Endodermal cell (in vitro differentiated cells): Measurements from ENCODE around the gene ZDHHC18. TPM values are rescaled to one million over a fixed set of nuclear protein-coding genes. Genes with fewer than 3 reads are reported as not detected.

ENCODE experiments used
- DNase-seq: peaks from one replicate; pipeline ENCODE4 v3.0.0-alpha.2; 2017
- H3K27ac ChIP-seq: 2 replicates; pipeline ENCODE4 v1.5.1; 2013; ENCODE audit warnings: mild to moderate bottlenecking, low read depth, low read length, moderate library complexity
- H3K27me3 ChIP-seq: 2 replicates; pipeline ENCODE4 v1.6.1; 2013; ENCODE audit warnings: mild to moderate bottlenecking, low read length, moderate library complexity; ENCODE audit not compliant: insufficient read depth, control insufficient read depth, poor library complexity, severe bottlenecking
- H3K36me3 ChIP-seq: 2 replicates; pipeline ENCODE4 v1.7.0; 2013; ENCODE audit warnings: mild to moderate bottlenecking, low read length, moderate library complexity; ENCODE audit not compliant: control insufficient read depth, insufficient read depth
- H3K4me1 ChIP-seq: one replicate; pipeline ENCODE4 v1.7.0; 2013; ENCODE audit warnings: low read length; ENCODE audit not compliant: control insufficient read depth, insufficient read depth
- H3K4me3 ChIP-seq: 2 replicates; pipeline ENCODE4 v1.5.1; 2013; ENCODE audit warnings: mild to moderate bottlenecking, low read length, moderate library complexity
- H3K9ac ChIP-seq: 2 replicates; pipeline ENCODE4 v1.6.1; 2013; ENCODE audit warnings: mild to moderate bottlenecking, low read length, moderate library complexity; ENCODE audit not compliant: poor library complexity, severe bottlenecking; ENCODE audit errors: extremely low read depth
- H3K9me3 ChIP-seq: 2 replicates; pipeline ENCODE4 v1.6.1; 2013; ENCODE audit warnings: mild to moderate bottlenecking, low read length, moderate library complexity; ENCODE audit not compliant: control insufficient read depth
- H3K27ac Mint-ChIP-seq: 2 replicates; pipeline ENCODE4 v1.8.0; 2020; ENCODE audit warnings: mixed read lengths
- H3K27me3 Mint-ChIP-seq: 2 replicates; pipeline ENCODE4 v1.8.0; 2021; ENCODE audit warnings: mild to moderate bottlenecking, mixed read lengths; ENCODE audit not compliant: insufficient read depth
- H3K36me3 Mint-ChIP-seq: 2 replicates; pipeline ENCODE4 v1.8.0; 2020; ENCODE audit warnings: low read depth, mixed read lengths
- H3K4me1 Mint-ChIP-seq: 2 replicates; pipeline ENCODE4 v1.8.0; 2020; ENCODE audit warnings: mixed read lengths
- H3K4me3 Mint-ChIP-seq: 2 replicates; pipeline ENCODE4 v1.8.0; 2020; ENCODE audit warnings: mild to moderate bottlenecking, moderate library complexity, mixed read lengths
- H3K9me3 Mint-ChIP-seq: 2 replicates; pipeline ENCODE4 v1.8.0; 2020; ENCODE audit warnings: mild to moderate bottlenecking, mixed read lengths
- WGBS, 2 experiments: methylation state at CpG; one replicate each; pipeline versions ENCODE4 v1.1.5 to v1.1.7; 2013; ENCODE audit warnings: missing lambda C conversion rate in 2 of 2, mixed read lengths in 1 of 2; ENCODE audit not compliant: insufficient coverage in 1 of 2, insufficient read length in 1 of 2; 5-methylcytosine and 5-hydroxymethylcytosine counted together
- total RNA-seq, 2 donors: library from RNA; stranded (reverse); fragmentation: NEBNext Ultra II Directional in 1 of 2; extraction: Animal tissue kit (Norgen Biotek cat#: 25700) in 1 of 2; gene quantifications; 2 replicates in 1 of 2; 3 replicates in 1 of 2; pipeline ENCODE4 v1.2.1, GENCODE V29; 2021
- TF ChIP-seq, protein P1 (sequence below): fragments of 200-600 bp; sonication (generic); conservative IDR thresholded peaks from 2 replicates; pipeline ENCODE4 v1.5.0; 2021; ENCODE audit warnings: antibody characterized with exemption, mild to moderate bottlenecking

The ZDHHC18 gene
- total RNA-seq, 2 donors from 2014 or later: 39.7 to 42.4 TPM

DNA sequence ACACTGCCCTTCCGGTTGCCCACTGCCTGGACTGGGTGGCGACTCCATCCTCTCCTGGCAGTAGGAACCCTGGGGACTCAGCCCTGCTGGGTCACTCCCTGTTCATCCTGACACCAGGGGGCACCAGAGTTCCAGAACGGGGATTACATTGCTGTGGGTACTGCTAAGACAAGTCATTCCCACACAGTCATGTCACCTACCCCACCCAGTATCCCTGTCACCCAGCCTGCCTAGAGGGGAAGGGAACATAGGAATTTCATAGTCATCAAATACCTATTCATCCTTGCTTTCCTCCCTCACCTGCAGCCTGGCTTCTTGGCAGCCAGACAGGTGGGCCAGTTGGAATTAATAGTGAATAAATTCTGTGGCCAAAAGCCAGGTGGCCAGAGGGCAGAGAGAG lies 26.7 kb downstream of the ZDHHC18 start:
- no peaks in the 10 kb centered on the region for H3K27me3 Mint-ChIP-seq
- Histone ChIP-seq H3K9me3 (no peaks in the 10 kb centered on the region), H3K27me3 (no peaks in the 10 kb centered on the region), H3K4me3 (no peak overlapping the region), H3K36me3 (peaks cover 56% of the 10 kb centered on the region), H3K9ac (no peak overlapping the region), H3K4me1 (no peaks in the 10 kb centered on the region), H3K27ac (no peak overlapping the region)
- H3K9me3 Mint-ChIP-seq: no peaks in the 10 kb centered on the region
- no peak overlapping the region for H3K27ac Mint-ChIP-seq
- H3K36me3 Mint-ChIP-seq: peaks cover 54% of the 10 kb centered on the region
- 65 to 69% methylated on average over 2 to 3 of the region's 3 CpGs for WGBS, 2 experiments
- TF ChIP-seq, protein P1, sequence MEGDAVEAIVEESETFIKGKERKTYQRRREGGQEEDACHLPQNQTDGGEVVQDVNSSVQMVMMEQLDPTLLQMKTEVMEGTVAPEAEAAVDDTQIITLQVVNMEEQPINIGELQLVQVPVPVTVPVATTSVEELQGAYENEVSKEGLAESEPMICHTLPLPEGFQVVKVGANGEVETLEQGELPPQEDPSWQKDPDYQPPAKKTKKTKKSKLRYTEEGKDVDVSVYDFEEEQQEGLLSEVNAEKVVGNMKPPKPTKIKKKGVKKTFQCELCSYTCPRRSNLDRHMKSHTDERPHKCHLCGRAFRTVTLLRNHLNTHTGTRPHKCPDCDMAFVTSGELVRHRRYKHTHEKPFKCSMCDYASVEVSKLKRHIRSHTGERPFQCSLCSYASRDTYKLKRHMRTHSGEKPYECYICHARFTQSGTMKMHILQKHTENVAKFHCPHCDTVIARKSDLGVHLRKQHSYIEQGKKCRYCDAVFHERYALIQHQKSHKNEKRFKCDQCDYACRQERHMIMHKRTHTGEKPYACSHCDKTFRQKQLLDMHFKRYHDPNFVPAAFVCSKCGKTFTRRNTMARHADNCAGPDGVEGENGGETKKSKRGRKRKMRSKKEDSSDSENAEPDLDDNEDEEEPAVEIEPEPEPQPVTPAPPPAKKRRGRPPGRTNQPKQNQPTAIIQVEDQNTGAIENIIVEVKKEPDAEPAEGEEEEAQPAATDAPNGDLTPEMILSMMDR: peak; percentile 87
- H3K4me1 Mint-ChIP-seq: peaks cover 12% of the 10 kb centered on the region
- H3K4me3 Mint-ChIP-seq: no peak overlapping the region
- DNase-seq: peak; percentile 95

DNA sequence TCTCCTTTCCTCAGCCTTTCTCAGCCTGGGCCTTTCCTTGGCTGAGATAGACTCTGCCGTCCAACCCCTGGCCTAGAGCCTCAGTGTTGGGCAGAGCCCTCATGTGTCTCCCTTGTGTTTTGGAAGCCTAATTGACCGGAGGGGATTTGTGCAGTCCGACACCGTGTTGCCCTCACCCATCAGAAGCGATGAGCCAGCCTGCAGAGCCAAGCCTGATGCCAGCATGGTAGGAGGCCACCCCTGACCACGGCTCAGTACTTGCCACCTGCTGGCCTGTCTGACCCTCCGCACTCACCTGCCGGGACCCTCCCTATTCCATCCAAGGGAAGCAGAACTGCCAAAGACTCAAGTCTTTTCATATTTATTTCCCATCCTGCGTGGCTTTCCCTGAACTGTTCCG lies 27.1 kb downstream of the ZDHHC18 start:
- Mint-ChIP-seq H3K36me3 (peaks cover 52% of the 10 kb centered on the region), H3K9me3 (no peaks in the 10 kb centered on the region), H3K27me3 (no peaks in the 10 kb centered on the region), H3K4me3 (no peak overlapping the region), H3K27ac (no peak overlapping the region), H3K4me1 (peaks cover 12% of the 10 kb centered on the region)
- 94 to 96% methylated on average over 8 to 10 of the region's 10 CpGs for WGBS, 2 experiments
- H3K4me3 ChIP-seq: no peak overlapping the region
- TF ChIP-seq, protein P1: no peak
- no peaks in the 10 kb centered on the region for H3K4me1 ChIP-seq
- H3K9ac ChIP-seq: no peak overlapping the region
- no peak overlapping the region for H3K27ac ChIP-seq
- no peaks in the 10 kb centered on the region for H3K27me3 ChIP-seq
- H3K9me3 ChIP-seq: no peaks in the 10 kb centered on the region
- peaks cover 52% of the 10 kb centered on the region for H3K36me3 ChIP-seq
- DNase-seq: no peak

DNA sequence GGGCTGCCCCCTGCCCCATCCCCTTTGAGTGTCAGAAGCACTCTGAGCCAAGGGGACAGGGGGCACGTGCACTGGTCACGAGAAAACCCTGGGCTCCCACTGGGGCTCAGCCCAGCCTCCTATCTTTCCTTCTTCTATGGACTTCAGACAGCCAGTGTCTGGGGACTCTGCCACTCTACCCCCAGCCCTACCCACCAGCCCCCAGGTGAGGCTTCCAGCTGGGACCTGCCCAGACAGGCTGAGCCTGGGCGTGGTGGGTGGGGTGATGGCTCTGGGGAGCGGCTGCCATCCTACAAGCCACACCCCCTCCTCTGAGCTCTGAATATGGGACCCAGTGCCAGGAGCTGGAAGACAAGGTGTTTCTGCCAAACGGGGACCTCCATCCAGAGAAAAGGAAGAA lies 28.4 kb downstream of the ZDHHC18 start:
- TF ChIP-seq, protein P1: no peak

More for the DNA sequence above, 28.4 kb downstream of the ZDHHC18 start:
- Mint-ChIP-seq H3K4me3 (no peak overlapping the region), H3K36me3 (peaks cover 43% of the 10 kb centered on the region), H3K4me1 (peaks cover 12% of the 10 kb centered on the region), H3K27ac (no peak overlapping the region), H3K27me3 (no peaks in the 10 kb centered on the region), H3K9me3 (no peaks in the 10 kb centered on the region)
- H3K36me3 ChIP-seq: peaks cover 44% of the 10 kb centered on the region
- DNase-seq: no peak
- H3K4me3 ChIP-seq: no peak overlapping the region
- H3K27ac ChIP-seq: no peak overlapping the region
- no peak overlapping the region for H3K9ac ChIP-seq
- no peaks in the 10 kb centered on the region for H3K27me3 ChIP-seq
- 88 to 89% methylated on average over 3 to 5 of the region's 5 CpGs for WGBS, 2 experiments
- no peaks in the 10 kb centered on the region for H3K4me1 ChIP-seq
- H3K9me3 ChIP-seq: no peaks in the 10 kb centered on the region
